C4-2B (cell line): ENCODE data around the gene WAC.

ENCODE experiments used
- ZFX ChIP-seq: fragments of 450-650 bp; IDR thresholded peaks from 2 replicates; pipeline ENCODE4 v1.6.1; 2017
- TF ChIP-seq, protein P1 (sequence below): fragments of 450-650 bp; conservative IDR thresholded peaks from 2 replicates; pipeline ENCODE4 v1.5.1; 2017; ENCODE audit warnings: mild to moderate bottlenecking

DNA sequence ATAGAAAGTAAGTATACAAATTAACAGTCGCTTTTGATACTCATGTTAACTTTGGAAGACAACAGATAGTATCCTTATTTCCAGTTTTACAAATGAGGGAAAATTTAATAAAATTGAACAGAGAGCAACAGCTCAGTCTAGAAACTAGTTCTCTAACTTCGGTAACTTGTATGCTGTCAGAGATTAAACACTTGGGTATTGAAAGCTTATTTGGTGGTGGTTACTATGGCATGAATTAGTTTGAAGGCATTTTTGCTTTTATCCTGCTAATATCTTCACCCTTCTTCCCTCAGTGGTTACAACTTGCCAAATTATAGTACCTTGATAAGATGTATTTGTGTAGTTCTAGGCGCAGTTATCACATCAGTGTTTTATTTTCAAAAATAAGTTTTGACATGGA is 7.2 kb downstream of the WAC start:
- TF ChIP-seq, protein P1, sequence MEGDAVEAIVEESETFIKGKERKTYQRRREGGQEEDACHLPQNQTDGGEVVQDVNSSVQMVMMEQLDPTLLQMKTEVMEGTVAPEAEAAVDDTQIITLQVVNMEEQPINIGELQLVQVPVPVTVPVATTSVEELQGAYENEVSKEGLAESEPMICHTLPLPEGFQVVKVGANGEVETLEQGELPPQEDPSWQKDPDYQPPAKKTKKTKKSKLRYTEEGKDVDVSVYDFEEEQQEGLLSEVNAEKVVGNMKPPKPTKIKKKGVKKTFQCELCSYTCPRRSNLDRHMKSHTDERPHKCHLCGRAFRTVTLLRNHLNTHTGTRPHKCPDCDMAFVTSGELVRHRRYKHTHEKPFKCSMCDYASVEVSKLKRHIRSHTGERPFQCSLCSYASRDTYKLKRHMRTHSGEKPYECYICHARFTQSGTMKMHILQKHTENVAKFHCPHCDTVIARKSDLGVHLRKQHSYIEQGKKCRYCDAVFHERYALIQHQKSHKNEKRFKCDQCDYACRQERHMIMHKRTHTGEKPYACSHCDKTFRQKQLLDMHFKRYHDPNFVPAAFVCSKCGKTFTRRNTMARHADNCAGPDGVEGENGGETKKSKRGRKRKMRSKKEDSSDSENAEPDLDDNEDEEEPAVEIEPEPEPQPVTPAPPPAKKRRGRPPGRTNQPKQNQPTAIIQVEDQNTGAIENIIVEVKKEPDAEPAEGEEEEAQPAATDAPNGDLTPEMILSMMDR = no peak
- no peak for TF ChIP-seq ZFX
